ENCODE data around the gene FBXL4. TPM values are rescaled to one million over a fixed set of nuclear protein-coding genes. Genes with fewer than 3 reads are reported as not detected.

FBXL4 gene
- total and polyA plus RNA-seq, 2 of the 8 experiments (the other 6 are each of a cell fraction or from before 2014, with no cell fraction given), result 6.9 to 13.8 TPM

- TF ChIP-seq, protein P1, sequence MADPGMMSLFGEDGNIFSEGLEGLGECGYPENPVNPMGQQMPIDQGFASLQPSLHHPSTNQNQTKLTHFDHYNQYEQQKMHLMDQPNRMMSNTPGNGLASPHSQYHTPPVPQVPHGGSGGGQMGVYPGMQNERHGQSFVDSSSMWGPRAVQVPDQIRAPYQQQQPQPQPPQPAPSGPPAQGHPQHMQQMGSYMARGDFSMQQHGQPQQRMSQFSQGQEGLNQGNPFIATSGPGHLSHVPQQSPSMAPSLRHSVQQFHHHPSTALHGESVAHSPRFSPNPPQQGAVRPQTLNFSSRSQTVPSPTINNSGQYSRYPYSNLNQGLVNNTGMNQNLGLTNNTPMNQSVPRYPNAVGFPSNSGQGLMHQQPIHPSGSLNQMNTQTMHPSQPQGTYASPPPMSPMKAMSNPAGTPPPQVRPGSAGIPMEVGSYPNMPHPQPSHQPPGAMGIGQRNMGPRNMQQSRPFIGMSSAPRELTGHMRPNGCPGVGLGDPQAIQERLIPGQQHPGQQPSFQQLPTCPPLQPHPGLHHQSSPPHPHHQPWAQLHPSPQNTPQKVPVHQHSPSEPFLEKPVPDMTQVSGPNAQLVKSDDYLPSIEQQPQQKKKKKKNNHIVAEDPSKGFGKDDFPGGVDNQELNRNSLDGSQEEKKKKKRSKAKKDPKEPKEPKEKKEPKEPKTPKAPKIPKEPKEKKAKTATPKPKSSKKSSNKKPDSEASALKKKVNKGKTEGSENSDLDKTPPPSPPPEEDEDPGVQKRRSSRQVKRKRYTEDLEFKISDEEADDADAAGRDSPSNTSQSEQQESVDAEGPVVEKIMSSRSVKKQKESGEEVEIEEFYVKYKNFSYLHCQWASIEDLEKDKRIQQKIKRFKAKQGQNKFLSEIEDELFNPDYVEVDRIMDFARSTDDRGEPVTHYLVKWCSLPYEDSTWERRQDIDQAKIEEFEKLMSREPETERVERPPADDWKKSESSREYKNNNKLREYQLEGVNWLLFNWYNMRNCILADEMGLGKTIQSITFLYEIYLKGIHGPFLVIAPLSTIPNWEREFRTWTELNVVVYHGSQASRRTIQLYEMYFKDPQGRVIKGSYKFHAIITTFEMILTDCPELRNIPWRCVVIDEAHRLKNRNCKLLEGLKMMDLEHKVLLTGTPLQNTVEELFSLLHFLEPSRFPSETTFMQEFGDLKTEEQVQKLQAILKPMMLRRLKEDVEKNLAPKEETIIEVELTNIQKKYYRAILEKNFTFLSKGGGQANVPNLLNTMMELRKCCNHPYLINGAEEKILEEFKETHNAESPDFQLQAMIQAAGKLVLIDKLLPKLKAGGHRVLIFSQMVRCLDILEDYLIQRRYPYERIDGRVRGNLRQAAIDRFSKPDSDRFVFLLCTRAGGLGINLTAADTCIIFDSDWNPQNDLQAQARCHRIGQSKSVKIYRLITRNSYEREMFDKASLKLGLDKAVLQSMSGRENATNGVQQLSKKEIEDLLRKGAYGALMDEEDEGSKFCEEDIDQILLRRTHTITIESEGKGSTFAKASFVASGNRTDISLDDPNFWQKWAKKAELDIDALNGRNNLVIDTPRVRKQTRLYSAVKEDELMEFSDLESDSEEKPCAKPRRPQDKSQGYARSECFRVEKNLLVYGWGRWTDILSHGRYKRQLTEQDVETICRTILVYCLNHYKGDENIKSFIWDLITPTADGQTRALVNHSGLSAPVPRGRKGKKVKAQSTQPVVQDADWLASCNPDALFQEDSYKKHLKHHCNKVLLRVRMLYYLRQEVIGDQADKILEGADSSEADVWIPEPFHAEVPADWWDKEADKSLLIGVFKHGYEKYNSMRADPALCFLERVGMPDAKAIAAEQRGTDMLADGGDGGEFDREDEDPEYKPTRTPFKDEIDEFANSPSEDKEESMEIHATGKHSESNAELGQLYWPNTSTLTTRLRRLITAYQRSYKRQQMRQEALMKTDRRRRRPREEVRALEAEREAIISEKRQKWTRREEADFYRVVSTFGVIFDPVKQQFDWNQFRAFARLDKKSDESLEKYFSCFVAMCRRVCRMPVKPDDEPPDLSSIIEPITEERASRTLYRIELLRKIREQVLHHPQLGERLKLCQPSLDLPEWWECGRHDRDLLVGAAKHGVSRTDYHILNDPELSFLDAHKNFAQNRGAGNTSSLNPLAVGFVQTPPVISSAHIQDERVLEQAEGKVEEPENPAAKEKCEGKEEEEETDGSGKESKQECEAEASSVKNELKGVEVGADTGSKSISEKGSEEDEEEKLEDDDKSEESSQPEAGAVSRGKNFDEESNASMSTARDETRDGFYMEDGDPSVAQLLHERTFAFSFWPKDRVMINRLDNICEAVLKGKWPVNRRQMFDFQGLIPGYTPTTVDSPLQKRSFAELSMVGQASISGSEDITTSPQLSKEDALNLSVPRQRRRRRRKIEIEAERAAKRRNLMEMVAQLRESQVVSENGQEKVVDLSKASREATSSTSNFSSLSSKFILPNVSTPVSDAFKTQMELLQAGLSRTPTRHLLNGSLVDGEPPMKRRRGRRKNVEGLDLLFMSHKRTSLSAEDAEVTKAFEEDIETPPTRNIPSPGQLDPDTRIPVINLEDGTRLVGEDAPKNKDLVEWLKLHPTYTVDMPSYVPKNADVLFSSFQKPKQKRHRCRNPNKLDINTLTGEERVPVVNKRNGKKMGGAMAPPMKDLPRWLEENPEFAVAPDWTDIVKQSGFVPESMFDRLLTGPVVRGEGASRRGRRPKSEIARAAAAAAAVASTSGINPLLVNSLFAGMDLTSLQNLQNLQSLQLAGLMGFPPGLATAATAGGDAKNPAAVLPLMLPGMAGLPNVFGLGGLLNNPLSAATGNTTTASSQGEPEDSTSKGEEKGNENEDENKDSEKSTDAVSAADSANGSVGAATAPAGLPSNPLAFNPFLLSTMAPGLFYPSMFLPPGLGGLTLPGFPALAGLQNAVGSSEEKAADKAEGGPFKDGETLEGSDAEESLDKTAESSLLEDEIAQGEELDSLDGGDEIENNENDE (IDR thresholded peaks at IDR 0.05; ENCODE audit: insufficient replicate concordance, low read length), result no peak
- TF ChIP-seq SUZ12 (IDR thresholded peaks at IDR 0.05; ENCODE audit: low read length), result no peak
- TF ChIP-seq MAFK (IDR thresholded peaks at IDR 0.05; ENCODE audit: low read depth, low read length), result no peak
- TF ChIP-seq BRCA1 (IDR thresholded peaks at IDR 0.05; ENCODE audit: low read depth, low read length), result no peak
- TF ChIP-seq, protein P2, sequence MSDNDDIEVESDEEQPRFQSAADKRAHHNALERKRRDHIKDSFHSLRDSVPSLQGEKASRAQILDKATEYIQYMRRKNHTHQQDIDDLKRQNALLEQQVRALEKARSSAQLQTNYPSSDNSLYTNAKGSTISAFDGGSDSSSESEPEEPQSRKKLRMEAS (IDR thresholded peaks at IDR 0.05), result no peak
- TF ChIP-seq, protein P3, sequence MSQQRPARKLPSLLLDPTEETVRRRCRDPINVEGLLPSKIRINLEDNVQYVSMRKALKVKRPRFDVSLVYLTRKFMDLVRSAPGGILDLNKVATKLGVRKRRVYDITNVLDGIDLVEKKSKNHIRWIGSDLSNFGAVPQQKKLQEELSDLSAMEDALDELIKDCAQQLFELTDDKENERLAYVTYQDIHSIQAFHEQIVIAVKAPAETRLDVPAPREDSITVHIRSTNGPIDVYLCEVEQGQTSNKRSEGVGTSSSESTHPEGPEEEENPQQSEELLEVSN (IDR thresholded peaks at IDR 0.05), result no peak
- no peak for TF ChIP-seq RNF2 (IDR thresholded peaks at IDR 0.05; ENCODE audit: borderline replicate concordance, low read depth, low read length, missing control alignments, poor library complexity, severe bottlenecking)
- no peak for TF ChIP-seq POLR2AphosphoS5 (IDR thresholded peaks at IDR 0.05; ENCODE audit: low read depth, low read length)
Observed at GRCh38 chr6:98925831-98926230, 21.9 kb downstream of the FBXL4 start (continued).

Data from H1 (cell line).